Breast epithelium (tissue), 4 donors: ENCODE measurements around the gene LGR4. TPM values are rescaled to one million over a fixed set of nuclear protein-coding genes. Genes with fewer than 3 reads are reported as not detected.
"Not testable (repeated sequence)": the region's sequence is repeated elsewhere in the genome, so short reads cannot be mapped to it uniquely, and the experiment has no call there.

Experiments
- DNase-seq, 2 donors: peaks; one replicate each; pipeline ENCODE4 v3.0.0-alpha.2; 2019; ENCODE audit warnings: low spot score in 2 of 2
- H3K27ac ChIP-seq, 2 donors: fragments of 200-600 bp; sonication (generic) in 1 of 2; one replicate each; pipeline ENCODE4 v1.5.1; 2016 to 2019; ENCODE audit warnings: mild to moderate bottlenecking in 1 of 2
- H3K27me3 ChIP-seq, 2 donors: fragments of 200-600 bp; sonication (generic) in 1 of 2; one replicate each; pipeline versions ENCODE4 v1.5.1 to v1.6.0; 2017 to 2019; ENCODE audit warnings: control low read depth in 1 of 2, mild to moderate bottlenecking in 1 of 2
- H3K36me3 ChIP-seq: fragments of 200-600 bp; one replicate; pipeline ENCODE4 v1.5.1; 2019
- H3K4me1 ChIP-seq, 2 donors: fragments of 200-600 bp; sonication (generic); one replicate each; pipeline ENCODE4 v1.5.1; 2016 to 2019; ENCODE audit warnings: control low read depth in 1 of 2
- H3K4me3 ChIP-seq, 3 donors: fragments of 200-600 bp; sonication (generic); 1 replicate in 2 of 3; 2 replicates in 1 of 3; pipeline ENCODE4 v1.5.1; 2016 to 2019; ENCODE audit warnings: mild to moderate bottlenecking in 3 of 3, moderate library complexity in 2 of 3
- H3K9me3 ChIP-seq, 2 donors: fragments of 200-600 bp; sonication (generic) in 1 of 2; one replicate each; pipeline ENCODE4 v1.5.1; 2016 to 2019; ENCODE audit warnings: control low read depth in 1 of 2
- CTCF ChIP-seq, 3 donors: fragments of 450-650 bp; IDR thresholded peaks; one replicate each; pipeline ENCODE4 v1.5.1; 2016 to 2017; ENCODE audit warnings: antibody characterized with exemption in 3 of 3, mild to moderate bottlenecking in 3 of 3, moderate library complexity in 3 of 3
- POLR2A ChIP-seq: fragments of 450-650 bp; IDR thresholded peaks from one replicate; pipeline ENCODE4 v1.6.1; 2016; ENCODE audit warnings: antibody characterized with exemption, mild to moderate bottlenecking, moderate library complexity
- POLR2AphosphoS5 ChIP-seq, 3 donors: sonication (generic); formaldehyde crosslinking; IDR thresholded peaks; one replicate each; pipeline ENCODE4 v1.6.1; 2017; ENCODE audit warnings: antibody characterized with exemption in 3 of 3
- intact Hi-C: fragments of 100-400 bp; cut with DNase I; formaldehyde crosslinking; loops from one replicate; pipeline ENCODE4 v1.15.1; 2023; ENCODE audit warnings: low total_unique reads
- total RNA-seq, 3 donors: library from RNA; depleted of rRNA; stranded (reverse); fragments of >200 nt; gene quantifications; one replicate each; pipeline ENCODE4 v1.1.0, GENCODE V29; 2016

Gene LGR4
- 10 to 100 TPM; 28.5 to 93.7 (median 34.2) TPM for total RNA-seq

- no peak for TF ChIP-seq CTCF (IDR thresholded peaks at IDR 0.05)
- peak; percentile 13 for TF ChIP-seq POLR2A
- TF ChIP-seq POLR2AphosphoS5 (IDR thresholded peaks at IDR 0.05): peak in 2 of 3 donors; percentile 37 to 55
- Histone ChIP-seq H3K27me3 (no peaks in the 10 kb centered on the region), H3K4me1 (no peaks in the 10 kb centered on the region), H3K9me3 (no peaks in the 10 kb centered on the region), H3K27ac (peak within 1 kb of the TSS; percentile 88 to 95), H3K36me3 (no peaks in the 10 kb centered on the region), H3K4me3 (peak within 1 kb of the TSS; percentile 77 to 93 (median 91))
- DNase-seq: peak; percentile 93 to 94
- intact Hi-C loops: no loop called here
Measured at GRCh38 chr11:27472398-27473016, at the start of gene LGR4. Gene LGR4 (minus strand): TSS chr11:27472790. CDS start chr11:27472302, 488 bp downstream.

- no peak for DNase-seq
- H3K27ac ChIP-seq: no peak overlapping the region
- TF ChIP-seq CTCF (IDR thresholded peaks at IDR 0.05) (no peak), POLR2AphosphoS5 (IDR thresholded peaks at IDR 0.05) (no peak), POLR2A (no peak)
- no peak overlapping the region for H3K4me3 ChIP-seq
- H3K27me3 ChIP-seq: no peaks in the 10 kb centered on the region
- H3K36me3 ChIP-seq: no peaks in the 10 kb centered on the region
- intact Hi-C loops: no loop called here
- no peaks in the 10 kb centered on the region for H3K9me3 ChIP-seq
- H3K4me1 ChIP-seq: no peaks in the 10 kb centered on the region
Measured at GRCh38 chr11:27520226-27520625, 47.6 kb upstream of the LGR4 start.

- H3K36me3 ChIP-seq: no peaks in the 10 kb centered on the region
- no peak overlapping the region for H3K27ac ChIP-seq
- no peak for DNase-seq
- no peaks in the 10 kb centered on the region for H3K27me3 ChIP-seq
- TF ChIP-seq POLR2A (no peak), CTCF (IDR thresholded peaks at IDR 0.05) (no peak), POLR2AphosphoS5 (IDR thresholded peaks at IDR 0.05) (no peak)
- intact Hi-C loops: no loop called here
- H3K4me3 ChIP-seq: no peak overlapping the region
- no peaks in the 10 kb centered on the region for H3K4me1 ChIP-seq
- H3K9me3 ChIP-seq: no peaks in the 10 kb centered on the region
Measured at GRCh38 chr11:27518518-27518917, 45.9 kb upstream of the LGR4 start.

- H3K27me3 ChIP-seq, intact Hi-C loops, H3K4me1 ChIP-seq, H3K4me3 ChIP-seq, H3K27ac ChIP-seq, H3K9me3 ChIP-seq, DNase-seq, H3K36me3 ChIP-seq: not testable (repeated sequence)
Measured at GRCh38 chr11:27517490-27517889, 44.9 kb upstream of the LGR4 start.

- Histone ChIP-seq H3K36me3 (no peaks in the 10 kb centered on the region), H3K27ac (no peak overlapping the region), H3K9me3 (no peaks in the 10 kb centered on the region), H3K4me3 (no peak overlapping the region), H3K4me1 (no peaks in the 10 kb centered on the region), H3K27me3 (no peaks in the 10 kb centered on the region)
- intact Hi-C loops: no loop called here
- TF ChIP-seq POLR2A (no peak), CTCF (IDR thresholded peaks at IDR 0.05) (no peak), POLR2AphosphoS5 (IDR thresholded peaks at IDR 0.05) (no peak)
- DNase-seq: no peak
Measured at GRCh38 chr11:27514558-27514957, 42.0 kb upstream of the LGR4 start.
